CD4-positive, alpha-beta T cell treated with Interleukin-15 for 1 hour (primary cell): Measurements from ENCODE around the gene NDUFAF8.

Experiments
- DNase-seq: peaks from one replicate; pipeline ENCODE4 v3.0.0-alpha.2; 2020

Gene NDUFAF8

GRCh38 chr17:81241203-81241602 lies 2.1 kb downstream of the NDUFAF8 start:
- DNase-seq: no peak

GRCh38 chr17:81241648-81242420 lies 2.7 kb downstream of the NDUFAF8 start:
- DNase-seq: peak; percentile 56

DNA sequence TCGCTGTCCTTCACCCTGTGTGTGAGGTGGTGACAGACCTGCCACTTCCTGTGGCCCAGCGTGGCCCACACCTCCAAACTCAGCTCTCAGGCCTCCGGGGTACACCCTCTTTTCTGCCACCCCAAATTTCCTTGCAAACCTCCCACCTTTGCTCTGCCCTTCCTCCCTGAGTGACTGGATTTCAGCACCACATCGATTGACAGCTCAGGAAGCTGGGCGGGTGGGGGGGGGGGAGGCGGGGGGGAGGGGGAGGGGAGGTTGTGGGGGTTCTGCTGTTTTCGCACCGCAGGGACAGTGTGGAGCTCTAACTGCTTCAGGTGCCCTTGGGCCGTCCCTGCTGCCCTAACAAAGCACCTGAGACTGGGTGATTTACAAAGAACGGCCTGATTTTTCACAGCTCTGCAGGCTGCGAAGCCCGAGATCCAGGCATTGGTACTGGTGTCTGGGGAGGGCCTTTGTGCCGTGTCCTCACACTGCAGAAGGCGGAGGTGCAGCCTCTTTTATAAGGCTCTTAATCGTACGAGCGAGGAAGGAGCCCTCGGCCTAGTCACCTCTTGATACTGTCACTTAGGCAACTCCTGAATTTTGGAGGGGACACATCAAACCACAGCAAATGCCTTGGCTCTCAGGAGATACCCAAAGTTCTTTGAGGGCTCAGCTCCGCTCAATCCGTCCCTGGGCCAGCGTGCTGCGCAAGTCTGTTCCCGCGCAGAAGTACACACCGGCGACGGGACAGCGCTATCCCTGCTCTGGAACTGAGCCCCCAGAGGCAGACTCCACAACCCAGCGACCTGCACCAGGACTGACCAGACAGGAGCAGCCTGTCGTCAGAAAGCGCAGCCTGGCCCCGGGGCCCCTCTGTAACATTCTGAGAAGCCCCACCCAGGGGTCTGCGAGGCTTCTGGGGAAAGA lies 3.6 kb downstream of the NDUFAF8 start:
- no peak for DNase-seq

- DNase-seq: no peak
Observed at GRCh38 chr17:81243333-81243664, 4.2 kb downstream of the NDUFAF8 start.

DNA sequence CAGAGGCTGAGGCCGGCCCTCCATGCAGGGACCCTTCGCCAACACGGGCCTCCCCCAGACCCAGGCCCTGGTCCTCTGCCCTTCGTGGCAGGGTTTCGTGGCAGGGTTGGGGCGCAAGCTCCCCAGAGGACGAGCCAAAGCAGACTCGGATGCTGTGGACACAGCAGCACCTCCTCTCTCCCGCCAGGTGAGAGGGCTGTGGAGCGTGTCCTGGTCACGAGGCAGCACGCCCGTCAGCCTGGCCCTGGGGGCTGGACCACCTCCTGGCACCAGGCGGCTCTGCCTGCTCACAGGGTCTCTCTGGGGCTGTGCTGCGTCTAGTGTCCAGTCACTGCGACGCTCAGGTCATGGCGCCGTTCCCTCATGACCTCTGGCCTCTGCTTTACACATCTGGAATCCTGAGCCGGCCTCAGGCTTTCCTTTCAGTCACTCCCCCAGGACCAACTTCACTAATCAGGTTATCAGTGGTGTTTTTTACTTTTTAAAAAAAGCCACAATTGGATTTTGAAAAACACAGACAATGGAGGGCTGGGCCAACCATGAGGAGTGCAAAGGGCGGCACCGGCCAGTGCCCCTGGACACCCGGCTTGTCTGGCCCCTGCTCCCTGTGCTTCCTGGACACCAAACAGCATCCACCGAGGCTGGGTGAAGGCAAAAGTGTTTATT lies 5.4 kb downstream of the NDUFAF8 start:
- no peak for DNase-seq

DNA sequence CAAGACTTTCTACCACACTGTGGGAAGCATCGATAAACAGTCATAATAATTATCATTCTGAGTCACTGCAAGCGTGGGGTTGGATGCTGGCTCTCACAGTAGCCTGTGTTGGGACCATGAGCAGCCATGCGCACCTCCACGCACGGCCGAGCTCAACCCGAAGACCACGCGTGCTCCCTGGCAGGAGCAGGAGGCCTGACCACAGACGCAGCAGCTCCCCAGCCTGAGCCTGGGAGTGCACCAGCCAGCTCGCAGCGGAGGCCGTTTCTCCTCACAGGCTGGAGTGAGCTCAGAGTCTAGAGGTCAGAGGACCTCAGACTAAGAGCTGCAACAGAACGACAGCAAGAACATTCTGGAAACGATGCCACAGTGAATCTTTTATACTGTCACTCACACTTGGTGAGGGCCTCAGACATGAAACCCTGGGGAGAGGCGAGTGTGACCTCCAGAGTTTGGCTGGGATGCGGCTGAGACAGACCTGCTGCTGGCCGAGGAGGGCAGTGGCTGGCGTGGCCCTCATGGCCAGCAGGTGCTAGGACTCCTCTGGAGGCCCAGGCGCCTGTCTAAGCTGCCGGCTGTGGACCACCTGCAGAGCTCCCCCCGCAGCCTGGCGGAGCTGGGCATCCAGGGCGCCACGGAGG lies 6.0 kb downstream of the NDUFAF8 start:
- no peak for DNase-seq

DNA sequence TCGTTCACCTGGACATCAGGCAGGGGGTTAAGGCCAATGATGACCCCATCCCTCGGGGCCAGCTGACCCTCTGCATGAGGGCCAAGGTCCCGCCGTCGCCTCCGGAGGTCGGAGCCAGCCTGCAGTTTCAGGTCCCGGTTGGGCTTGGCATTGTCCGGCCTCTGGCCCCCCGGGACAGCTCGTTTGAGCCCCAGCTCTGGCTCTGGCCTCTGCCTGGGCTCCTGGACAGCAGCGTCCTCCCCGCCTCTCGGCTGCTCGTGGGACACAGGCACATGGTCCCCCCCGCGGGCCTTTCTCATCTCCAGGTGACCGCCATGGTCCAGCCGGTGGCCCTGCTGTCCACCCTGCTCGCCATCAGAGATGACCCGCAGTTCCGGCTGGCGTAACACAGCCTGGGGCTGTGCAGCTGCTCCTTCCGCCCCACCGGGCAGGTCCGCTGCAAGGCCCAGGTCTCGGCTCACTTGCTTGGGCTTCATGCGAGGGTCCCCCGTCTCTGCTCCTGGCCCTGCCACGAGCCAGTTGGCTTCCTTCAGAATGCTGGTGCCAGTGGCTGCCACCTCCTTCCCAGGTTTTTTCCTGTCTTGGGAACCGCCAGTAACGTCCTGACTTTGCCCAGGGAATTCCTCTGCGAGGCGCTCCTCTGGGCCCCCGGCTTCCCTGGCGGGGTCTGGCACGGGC lies 6.7 kb downstream of the NDUFAF8 start:
- DNase-seq: no peak

- no peak for DNase-seq
Observed at GRCh38 chr17:81246343-81246670, 7.2 kb downstream of the NDUFAF8 start.

DNA sequence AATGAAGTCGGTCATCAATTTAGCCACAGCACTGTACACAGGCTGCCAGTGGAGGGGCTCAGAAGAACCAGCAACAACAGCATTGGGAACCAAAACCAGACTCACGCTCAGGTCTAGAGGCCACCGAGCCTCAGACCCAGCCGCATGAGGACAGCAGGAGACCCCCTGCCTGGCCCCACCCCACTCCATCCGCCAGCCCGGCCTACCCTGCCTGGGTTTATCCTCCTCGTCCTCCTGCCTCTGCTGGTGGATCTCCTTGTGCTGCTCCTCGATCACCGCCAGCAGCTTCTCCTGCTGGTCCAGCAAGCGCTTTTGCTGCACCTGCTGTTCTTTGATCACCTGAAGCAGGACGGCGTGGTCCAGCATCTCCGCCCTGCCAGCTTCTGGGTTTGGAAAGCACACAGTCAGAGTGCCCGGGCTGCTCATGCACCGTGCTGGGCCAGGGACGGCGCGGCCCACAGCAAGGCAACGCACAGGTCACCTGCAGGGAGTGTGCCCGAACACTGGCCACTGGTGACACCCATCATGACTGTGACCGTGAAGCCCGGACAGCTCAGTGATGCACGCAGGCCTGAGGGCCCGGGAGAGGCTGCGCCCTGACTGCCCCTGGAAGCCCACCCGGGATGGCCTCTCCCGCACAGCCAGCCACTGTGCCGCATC lies 7.7 kb downstream of the NDUFAF8 start:
- DNase-seq: no peak

DNA sequence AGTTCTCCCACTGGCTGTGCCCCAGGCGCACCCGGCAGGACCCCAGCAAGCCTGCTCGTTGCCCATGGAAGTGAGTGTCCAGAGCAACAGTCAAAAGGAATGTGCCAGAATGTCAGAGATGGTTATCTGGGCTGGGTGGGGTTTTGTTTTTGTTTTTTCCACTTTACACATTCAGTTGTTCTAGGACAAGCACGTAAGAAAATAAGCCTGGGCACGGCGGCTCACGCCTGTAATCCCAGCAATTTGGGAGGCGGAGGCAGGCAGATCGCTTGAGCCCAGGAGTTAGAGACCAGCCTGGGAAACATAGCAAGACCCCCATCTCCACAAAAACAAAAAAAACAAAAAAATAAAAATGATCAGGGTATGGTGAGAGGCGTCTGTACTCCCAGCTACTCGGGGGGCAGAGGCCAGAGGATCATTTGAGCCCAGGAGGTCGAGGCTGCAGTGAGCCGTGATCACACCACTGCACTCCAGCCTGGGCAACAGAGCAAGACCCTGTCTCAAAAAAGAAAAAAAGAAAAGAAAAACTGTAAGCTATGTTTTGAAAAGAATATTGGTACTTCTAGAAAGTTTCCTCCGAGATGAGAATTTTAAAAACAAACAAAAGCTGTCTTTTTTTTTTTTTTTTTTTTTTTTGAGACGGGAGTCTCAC lies 8.3 kb downstream of the NDUFAF8 start:
- no peak for DNase-seq

DNA sequence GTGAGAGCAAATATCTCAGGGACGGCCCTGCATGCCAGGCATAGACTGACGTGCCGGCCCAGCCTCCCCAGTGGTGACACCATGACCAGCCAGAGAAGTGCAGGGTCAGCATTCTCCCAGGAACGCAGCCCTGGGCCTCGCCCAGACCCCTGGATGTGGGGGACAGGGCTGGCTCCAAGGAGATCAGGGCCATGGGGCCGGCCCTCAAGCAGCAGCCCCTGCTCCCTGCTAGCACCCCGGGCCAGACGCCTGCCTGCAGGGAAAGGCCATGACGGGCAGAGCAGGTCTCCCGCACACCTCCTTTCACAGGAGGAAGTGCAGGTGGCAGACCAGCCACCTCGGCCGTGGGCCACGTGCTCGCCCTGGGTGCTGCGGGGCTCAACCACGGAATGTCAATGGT lies 9.5 kb downstream of the NDUFAF8 start:
- DNase-seq: no peak

GRCh38 chr17:81249223-81250040 lies 10.3 kb downstream of the NDUFAF8 start:
- no peak for DNase-seq

GRCh38 chr17:81250286-81251093 lies 11.4 kb downstream of the NDUFAF8 start:
- no peak for DNase-seq

DNA sequence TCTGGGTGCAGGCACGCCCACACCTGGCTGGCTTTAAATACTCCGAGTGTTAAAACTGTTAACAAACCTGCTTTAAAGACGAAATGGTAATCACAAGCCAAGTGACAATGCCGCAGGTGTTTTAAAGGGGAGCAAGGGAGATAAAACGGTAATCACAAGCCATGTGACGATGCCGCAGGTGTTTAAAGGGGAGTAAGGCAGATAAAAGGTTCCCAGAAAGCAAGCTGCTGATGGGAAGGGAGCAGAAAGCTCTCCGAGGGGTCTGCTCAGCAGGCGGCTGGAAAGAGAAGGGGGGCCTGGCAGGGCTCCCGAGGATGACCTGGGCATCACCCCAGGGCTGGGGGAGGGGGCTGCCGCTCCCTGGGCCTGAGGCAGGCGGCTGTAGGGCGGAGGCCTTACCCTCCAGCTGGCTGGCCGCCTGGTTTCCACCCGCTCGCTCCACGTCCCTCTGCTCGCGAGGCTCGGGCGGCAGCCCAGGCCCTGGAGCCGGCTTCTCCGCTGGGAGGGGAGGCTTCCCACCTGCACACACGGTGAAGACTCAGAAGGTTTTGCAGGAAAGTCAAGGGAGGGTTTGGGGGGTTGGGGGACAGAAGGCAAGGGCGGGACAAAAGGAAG lies 12.1 kb downstream of the NDUFAF8 start:
- DNase-seq: no peak

DNA sequence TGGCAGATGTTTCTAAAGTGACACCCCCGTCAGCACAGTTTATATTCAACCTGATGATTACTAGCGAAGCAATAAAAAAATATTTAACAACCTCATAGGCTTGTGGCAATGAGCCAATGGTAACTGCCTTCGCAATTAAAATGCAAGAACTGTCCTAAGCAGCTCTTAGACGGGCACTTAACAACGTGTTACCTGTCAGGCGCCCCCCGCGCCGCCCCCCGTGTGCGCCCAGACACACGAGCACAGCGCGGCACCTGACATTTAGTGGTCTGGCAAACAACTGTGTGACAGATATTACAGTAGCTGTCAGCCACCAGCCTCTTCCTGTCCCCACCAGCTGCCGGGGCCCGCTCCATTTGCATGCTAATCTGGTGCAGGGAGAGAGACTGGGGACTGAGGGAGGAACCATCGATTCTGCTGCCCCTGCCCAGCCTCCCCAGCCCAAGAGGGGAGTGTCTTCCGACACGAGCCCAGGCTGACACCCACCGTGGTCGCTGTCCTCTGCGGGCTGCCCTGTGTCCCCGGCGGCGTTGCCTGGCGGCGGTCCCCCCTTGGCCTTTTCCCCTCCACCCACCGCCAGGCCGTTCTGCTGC lies 12.7 kb downstream of the NDUFAF8 start:
- no peak for DNase-seq

DNA sequence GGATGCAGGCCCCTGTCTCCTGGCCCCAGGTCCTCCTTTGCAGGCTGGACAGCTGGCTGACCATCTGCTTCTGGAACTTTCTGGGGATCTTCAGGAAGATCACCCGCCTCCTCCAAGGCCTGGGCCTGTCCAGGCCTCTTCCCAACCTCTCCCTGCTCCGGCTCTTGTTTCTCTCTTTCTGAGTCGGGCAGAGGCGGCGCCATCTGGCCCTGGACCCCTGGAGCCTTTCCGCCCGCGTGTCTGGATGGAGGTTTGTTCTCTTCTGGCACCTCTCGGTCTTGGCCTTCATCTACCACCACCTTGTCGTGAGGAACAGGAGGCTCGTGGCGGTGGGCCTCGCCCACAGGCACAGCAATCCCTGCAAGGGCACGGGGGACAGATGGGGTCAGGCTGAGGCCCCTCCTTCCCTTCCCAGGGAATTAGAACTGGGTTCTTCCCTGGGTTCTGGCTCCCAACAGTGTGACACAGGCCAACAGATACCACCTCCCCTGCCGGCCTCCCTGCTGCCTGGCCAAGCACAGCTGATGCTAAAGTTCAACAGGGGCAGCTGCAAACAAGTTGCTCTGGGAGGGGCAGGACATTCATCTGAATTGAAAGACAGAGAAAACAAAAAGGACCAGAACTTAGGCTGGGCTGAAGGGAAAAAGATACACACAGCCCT lies 13.3 kb downstream of the NDUFAF8 start:
- DNase-seq: no peak

DNA sequence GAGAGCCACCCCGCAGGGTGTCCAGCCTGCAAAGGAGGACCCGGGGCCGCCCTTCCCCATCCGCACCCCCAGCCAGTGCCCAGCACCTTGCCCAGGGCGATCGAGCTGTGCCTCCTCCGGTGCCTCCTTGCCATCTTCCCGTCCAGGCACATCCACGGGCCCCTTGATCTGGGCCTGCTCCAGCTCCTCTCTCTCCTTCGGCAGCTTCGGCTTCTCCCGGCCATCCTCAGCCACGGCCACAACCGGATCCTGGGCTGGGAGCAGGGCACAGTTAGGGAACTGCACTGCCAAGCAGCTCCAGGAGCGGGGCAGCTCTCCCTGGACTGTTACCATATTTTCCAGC lies 13.8 kb downstream of the NDUFAF8 start:
- DNase-seq: no peak

DNA sequence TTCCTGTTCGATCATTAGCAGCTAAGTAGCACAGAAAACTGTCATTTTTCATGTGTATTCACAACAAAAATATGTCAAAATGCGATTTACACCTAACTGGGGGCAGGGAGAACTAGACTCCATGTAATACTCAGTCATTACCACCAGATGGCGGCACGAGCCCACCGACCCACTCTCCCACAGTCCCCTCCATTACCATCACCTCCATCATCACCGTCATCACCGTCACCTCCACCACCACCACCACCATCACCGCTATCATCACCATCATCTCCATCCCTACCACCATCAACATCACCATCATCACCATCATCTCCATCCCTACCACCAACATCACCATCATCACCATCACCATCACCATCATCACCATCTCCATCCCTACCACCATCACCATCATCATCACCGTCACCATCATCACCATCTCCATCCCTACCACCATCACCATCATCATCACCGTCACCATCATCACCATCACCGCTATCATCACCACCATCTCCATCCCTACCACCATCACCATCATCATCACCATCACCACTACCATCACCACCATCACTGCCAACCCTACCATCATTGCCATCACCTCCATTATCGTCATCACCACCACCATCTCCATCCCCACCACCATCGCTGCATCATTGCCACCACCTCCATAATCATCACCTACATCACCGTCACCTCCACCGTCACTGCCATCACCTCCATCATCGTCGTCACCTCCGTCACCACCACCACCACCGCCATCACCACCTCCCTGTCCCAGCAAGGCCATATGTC lies 14.4 kb downstream of the NDUFAF8 start:
- peak; percentile 61 for DNase-seq
